NT2/D1 (cell line): ENCODE data around the gene PRR4.

Source experiments
- YY1 ChIP-seq: IDR thresholded peaks from 2 replicates; pipeline ENCODE4 v1.6.1; 2011; ENCODE audit not compliant: insufficient read length, insufficient read depth
- ZNF274 ChIP-seq: IDR thresholded peaks from 2 replicates; pipeline ENCODE4 v1.6.1; 2011; ENCODE audit warnings: mild to moderate bottlenecking, low read depth, low read length

DNA sequence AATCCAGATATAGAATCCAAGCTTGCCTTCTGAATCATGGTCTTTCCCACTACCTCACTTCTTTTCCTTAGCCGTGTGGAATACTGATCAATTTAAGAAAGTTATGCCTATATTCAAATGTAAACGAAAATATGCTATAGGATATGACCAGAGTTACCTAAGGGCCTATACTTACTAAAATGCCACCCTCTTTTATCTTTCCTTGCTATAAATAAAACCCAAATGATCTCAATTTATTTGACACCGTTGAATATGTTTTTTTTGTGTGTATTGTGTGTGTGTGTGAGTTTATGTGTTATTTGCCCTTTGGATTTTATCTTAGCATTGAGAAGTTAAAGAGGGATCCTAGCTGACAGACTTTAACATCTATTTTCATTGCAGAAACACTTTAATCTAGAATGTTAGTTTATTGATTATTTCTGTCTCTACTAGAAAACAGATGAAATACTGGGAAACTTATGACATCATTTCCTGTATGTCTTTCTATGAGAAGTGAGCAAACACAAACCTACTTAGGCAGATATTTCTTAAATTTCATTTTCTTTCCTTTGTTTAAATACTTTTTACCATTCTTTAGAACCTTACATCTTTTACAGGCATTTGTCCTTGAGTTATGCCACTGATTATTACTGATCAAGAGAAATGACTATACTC, 37.3 kb downstream of the PRR4 start:
- no peak for TF ChIP-seq YY1
- TF ChIP-seq ZNF274: no peak
